Loucy (cell line): ENCODE measurements around the gene GPC1.

Experiments used
- CTCF ChIP-seq: fragments of 200-600 bp; sonication (generic); conservative IDR thresholded peaks from 2 replicates; pipeline ENCODE4 v1.5.1; 2014; ENCODE audit warnings: mild to moderate bottlenecking, antibody characterized with exemption, low read length
- EZH2phosphoT487 ChIP-seq: fragments of 200-600 bp; IDR thresholded peaks from 2 replicates; pipeline ENCODE4 v1.6.1; 2018; ENCODE audit warnings: antibody characterized with exemption, mild to moderate bottlenecking, moderate library complexity, borderline replicate concordance

GRCh38 chr2:240392084-240392947, 43.1 kb upstream of the GPC1 start:
- TF ChIP-seq CTCF = no peak
- no peak for TF ChIP-seq EZH2phosphoT487
